GM21528 (cell line): ENCODE measurements around the gene PLXNB2.

Experiments used
- ATAC-seq: cut with Tn5 transposase; IDR thresholded peaks from one replicate; pipeline ENCODE4 v1.9.1; 2021; ENCODE audit warnings: mild to moderate bottlenecking, moderate library complexity; ENCODE audit not compliant: unreplicated experiment, low FRiP score

The PLXNB2 gene

DNA sequence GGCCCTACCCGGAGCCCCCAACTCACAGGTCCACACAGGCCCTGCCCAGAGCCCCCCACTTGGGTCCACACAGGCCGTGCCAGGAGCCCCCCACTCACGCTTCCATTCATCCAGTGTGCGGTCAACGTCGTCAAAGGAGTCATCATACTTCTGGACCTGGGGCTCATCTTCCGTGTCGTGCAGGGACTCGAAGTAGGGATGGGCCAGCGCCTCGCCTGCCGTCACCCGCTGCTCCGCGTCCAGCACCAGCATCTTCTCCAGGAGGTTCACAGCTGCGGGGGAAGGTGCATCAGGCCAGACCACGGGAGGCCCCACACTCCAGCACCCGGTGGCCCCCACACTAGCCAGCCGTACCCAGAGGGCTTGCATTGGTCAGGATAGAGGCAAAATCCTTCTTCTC, 52.3 kb downstream of the PLXNB2 start:
- ATAC-seq: no peak

DNA sequence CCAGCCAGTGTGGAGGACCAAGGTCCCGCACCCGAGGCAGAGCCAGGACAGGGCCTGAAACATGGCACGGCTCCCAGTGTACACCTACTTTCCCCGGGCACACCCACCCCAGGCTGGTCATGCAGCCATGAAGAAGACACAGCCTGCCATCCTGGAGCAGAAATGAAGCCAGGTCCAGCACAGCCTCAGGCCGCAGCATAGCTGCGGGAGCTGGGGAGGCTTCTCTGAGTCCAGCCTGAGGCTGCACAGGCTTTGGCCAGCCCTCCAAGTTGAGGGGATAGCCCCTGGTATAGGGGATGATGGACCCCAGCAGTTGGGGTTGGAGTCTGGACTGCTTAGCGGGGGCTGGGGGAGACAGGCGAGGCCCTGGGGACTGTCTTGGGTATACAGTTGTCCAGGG, 53.5 kb downstream of the PLXNB2 start:
- ATAC-seq: no peak

DNA sequence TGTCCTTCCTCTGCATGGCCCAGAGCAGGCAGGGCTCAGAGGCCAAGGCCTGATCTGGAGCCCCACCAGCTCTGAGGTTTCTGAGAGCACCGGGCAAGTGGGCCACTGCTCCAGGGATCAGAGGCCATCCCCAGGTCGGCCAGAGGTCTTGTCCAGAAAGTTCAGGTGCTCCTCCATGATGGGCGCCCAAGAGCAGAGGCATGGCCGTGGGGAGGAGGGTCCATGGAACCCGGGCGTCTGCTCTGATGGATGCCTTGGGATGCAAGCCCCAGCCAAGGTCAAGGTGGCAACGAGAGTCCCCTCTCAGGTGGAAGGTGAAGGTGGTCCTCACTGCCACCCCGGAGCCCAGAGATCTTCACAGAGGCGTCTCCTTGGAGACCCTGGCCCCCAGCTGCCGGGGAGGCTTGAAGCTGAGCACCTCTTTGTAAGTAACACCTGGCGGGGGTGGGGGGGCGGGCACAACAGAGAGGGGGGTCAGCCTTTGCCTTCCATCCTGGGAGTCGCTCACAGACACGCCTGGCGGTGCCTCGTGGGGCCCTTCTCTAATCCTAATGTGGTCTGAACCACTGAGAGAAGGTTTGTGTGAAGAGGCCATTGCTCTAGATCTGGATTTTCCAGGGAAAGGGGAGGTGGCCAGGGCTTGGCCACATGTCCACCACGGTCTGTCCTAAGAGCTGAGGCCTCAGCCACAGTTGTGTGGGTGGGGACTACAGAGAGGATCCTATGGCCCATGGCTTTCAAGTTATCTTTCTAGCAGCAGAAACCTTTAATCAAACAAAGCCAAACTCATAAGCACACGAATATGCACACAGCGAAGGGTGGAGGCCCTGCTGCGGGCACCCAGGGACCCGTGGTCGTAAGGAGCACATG, 54.2 kb downstream of the PLXNB2 start:
- ATAC-seq: no peak

DNA sequence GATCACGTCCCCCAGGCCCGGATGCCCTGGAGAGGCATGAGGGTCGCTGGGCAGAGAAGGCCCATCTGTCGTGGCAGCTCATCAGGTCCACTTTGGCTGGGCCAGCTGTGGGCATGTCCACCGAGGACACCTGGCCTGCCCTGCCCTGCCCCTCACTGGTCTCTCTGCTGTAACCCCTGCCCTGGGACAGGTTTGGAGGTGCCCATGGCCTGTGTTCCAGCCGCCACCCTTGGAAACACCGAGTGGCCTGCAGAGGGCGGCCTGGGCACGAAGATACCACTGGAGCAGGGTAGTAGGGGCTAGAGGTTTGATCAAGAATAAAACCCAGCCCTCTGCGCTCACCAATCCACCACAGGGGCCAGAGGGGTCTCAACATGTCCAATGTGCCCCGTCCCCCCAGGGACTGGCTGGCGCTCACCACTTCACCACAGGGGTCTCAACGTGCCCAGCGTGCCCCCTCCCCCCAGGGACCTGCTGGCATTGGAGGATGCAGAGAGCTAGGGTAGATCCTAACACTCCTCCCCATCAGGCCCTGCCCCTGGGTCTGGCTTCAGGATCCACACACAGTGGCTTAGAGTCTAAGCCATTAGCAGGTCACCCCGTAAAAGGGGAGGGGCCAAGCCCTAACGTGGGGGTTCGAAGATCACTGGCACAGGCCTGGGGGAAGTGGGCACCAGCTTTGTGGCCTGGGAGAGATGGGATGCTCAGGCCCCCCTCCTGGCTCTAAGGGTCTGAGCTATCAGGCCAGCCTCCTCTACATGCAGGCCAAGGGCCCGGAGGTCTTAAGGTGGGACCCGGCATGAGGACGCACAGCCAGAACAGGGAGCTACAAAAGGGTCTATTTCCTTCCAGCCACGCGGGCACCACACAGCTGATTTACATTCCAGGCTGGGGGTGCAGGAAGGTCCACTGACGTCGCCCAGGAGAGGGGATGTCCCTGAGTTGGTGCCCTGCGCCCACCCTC, 55.1 kb downstream of the PLXNB2 start:
- no peak for ATAC-seq

DNA sequence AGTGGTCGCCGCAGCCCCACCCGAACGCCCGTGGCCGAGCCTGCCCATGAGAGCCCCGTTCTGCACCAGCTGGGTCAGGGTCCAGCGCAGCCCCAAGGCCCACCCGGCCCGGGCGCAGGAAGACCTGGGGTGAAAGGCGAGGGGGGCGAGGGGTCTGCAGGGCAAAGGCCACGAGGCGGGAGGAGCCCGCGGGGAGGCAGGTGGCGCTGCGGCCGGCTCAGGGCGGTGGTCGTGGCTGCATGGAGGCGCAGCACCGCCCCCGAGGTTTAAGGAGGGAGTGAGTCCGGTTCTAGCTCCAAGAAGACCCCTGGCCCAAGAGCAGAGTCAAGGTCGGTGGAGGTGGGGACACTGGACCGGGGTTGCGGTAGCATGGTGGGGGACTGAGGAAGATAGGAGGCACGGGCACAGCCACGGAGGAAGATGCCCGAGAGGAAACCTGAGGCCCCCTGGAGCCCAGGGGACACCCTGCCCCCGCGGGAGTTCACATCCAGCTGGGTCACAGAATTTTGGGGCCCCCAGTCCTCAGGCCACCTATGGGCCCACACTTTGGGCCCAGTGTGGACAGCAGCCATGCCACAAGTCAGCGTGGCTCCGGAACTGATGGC, 55.9 kb downstream of the PLXNB2 start:
- ATAC-seq: no peak

DNA sequence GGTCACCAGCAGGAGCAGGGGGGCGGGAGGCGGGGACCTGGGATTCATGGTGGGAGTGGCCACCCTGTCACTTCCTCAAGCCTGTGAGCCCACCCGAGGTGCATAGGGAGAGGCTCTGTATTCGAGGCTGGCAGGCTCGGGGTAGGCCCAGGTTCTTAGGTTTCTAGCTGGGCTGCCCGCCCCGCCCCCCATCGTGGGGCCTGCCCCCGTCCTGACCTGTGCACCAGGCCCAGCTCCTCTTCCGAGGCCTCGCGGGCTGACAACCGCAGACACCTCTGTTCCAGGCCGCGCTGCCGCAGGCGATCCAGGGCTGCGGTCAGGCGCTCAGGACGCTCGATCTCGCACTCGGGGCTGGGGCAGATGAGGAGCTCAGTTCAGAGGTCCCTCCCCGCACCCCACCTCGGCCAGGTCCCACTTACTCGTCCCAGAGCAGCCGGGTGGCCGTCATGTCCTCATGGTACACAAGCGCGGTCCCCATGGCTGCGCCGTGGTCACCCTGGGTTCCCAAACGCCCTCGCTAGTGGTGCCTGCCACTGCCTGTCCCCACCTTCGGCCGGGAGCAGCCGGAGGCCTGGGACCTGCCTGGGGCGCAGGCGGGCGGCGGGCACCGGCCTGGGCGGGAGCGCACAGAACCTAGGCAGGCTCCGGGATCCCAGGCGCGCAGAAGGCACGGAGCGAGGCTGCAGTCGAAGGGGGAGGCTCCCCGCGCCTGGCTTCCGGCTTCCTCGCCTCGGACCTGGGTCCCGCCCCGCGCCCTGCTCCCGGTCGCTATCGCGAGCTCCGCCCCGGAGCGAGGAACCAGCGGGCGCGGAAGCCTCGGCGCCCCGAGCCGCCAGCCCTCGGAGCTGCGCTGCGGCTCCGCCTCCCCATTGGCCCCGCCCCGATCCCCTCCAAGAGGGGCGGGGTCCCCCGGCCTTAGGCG, 56.6 kb downstream of the PLXNB2 start, which contains the start of gene HDAC10:
HDAC10 (minus strand) TSS at position 711 of the 922 bp plus-strand sequence; CDS start at position 478, 233 bp downstream.
- peak; percentile 42 for ATAC-seq

DNA sequence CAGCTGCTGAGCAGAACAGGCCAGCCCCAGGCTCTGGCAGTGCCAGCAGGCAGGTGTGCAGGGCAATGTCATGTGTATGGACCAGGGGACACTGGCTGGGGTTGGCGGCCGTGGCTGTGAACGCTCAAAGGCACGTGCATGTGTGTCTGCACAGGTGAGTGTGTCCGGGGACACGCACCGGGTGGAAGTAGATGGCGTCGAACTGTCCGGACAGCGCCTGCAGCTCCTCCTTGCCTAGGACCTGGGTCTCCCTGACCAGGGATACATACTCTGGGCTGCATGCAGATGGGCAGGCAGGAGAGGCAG, 57.2 kb downstream of the PLXNB2 start:
- no peak for ATAC-seq

DNA sequence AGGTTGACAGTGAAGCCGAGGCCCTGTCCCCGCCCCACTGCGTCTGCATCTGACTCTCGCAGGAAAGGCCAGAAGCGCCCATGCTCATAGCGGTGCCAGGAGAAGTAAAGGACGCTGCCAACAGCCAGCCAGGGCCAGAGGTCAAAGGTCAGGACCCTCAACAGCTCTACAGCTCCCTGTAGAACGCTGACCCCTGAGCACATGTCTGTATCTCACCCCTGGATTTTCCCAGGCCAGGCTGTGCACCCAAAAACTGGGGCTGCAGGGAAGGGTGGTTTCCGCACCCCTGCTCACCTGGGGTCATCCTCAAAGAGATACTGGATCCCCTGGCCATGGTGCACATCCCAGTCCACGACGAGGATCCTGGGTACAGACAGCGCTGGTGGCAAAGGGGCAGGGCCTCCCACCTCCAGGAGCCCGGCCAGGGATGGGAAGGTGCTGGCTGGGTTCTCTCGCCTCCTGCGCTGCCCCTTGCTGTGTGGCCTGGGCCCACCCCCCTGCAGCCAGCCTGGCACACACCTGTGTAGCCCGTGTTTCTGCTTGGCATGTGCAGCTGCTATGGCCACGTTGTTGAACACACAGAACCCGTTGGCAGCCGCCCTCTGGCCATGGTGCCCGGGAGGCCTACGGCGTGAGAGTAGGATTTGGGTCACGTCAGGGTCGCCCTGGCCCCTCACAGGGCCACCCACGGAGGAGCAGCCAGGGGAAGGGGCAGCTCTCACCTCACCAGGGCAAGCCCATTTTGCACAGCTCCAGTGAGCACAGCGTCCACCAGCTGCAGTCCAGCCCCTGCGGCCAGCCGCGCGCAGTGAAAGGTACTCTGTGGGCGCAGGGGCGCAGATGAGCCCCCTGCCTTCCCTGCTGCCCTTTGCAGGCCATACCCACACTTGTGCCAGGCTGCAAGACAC, 57.9 kb downstream of the PLXNB2 start:
- no peak for ATAC-seq

DNA sequence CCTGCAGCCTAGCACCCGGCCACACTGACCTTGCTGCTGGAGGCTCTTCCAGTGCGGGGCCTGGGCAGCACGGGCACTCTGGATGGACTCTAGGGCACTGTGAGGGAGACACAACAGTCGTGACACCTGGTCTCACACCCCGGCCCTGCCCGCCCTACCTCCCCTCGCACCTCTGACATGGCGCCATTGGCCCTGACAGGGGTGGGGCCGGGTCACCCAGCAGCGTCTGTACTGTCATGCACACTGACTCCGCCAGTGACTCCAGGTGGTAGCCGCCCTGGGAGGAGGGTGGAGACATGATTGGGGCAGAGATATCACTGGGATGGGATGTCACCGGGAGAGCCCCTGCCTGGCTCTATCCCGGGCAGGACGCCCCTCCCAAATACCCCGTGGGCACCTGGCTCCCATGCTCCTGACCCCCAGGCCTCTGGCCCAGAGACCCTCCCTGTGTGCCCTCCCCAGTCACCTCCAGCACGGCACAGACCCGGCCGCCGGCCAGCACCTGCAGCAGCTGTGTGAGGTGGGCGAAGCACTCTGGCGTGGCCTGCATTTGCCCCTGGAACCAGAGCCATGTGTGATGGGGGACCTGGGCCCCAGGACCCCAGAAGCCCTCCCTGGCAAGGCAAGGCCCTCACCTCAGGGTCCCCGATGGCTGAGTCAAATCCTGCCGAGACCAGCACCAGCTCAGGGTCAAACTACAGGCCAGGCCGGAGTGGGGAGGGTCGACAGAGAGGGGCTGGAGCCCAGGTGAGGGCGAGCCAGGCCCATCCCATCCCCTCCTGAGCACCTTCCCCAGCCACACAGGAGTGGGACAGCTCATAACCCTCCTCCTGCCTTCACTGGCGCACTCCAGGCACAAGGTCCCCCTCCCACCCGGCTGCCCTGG, 59.0 kb downstream of the PLXNB2 start:
- ATAC-seq: no peak

DNA sequence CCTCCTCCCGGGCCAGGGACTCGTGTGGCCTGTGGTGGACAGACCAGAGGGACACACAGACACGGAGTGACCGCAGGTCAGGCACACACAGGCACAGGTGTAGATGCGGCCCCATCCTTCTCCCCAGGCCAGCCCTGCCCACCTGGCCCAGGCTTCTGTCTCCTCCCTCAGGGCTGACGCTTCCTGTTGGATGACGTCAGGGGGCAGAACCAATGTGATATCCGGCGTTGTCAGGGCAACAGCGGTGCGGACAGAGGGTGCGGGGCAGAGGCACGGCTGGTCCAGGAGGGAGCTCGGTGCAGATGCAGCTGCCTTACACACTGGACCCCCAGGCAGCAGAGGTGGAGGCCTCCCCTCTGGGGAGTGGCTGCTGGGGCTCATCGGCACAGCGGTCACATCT, 59.7 kb downstream of the PLXNB2 start:
- no peak for ATAC-seq

DNA sequence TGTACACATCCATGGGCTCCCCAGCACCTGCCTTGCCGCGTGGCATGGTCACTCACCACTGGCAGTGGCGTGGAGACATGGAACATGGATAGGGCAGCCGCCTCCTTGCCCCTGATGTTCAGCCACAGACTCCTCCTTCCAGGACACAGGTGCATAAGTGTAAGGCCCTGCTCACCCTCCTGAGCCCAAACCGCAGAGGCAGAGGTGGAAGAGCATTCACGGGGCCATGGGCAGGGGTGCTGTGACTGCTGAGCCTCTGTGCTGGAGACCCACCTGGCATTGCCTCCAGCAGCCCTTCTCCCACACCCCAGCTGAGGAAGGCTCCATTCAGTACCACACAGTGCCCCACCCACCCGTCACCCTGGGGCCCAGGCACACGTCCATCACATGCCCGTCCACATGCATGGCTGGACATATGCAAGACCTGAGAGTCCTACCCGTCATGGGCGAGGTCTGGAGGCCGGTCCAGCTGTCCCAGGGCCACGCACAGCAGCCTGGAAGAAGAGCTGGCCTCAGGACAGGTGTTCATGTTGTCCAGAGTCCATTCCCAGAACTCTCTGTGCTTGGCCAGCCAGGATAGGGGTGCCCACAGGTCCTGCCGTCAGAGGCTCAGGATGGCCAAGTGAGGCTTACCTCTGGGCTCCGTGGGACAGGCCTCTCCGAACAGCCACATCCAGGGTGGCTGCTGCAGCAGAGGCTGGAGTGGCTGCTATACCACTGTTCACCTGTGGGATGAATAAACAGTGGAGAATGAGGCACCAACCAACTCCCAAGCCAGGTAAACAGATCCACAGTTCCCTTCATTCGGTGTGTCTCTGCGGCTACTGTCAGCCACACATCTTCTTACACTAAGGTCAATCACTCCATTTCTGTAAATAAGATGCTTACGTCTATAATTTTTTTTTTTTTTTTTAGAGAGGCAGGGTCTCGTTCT, 60.9 kb downstream of the PLXNB2 start:
- ATAC-seq: no peak

DNA sequence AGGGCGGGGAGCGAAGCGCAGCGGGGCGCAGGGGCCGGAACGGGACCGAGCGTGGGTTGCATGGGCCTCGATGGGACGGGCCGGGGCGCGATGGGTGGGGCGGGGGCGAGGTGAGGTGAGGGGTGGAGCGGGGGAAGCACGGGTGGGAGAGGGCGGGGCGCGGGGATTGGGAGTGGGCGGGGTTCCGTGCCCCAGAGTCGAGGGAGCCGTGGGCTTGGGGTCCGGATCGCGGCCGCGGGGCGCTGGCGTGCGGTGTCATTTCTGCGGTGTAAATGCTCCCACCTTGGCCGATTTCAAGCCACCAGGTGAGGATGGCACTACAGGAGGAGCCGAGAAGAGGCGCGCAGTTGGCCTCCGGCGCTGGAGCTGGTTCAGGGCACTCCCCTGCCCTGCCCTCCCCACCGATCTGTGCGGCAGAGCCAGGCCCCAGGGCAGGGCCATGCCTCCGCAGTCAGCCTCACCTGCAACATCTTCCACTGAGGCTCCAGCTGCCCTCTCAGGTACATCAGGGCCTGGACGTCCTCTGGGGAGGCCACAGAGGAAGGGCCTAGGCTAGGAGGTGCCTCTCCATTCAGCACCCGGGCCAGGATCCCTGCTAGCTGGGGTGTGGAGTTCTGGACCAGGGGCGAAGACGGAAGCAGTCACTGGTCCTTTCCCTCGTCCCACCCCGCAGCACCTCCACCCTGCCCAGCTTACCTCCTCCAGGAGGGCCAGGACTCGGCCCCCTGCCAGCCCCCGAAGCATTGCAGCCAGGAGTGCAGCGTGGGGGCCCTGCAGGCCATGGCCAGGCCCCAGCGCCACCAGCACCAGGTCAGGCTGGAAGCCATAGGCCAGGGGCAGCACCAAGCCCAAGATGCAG, 62.0 kb downstream of the PLXNB2 start:
- no peak for ATAC-seq

DNA sequence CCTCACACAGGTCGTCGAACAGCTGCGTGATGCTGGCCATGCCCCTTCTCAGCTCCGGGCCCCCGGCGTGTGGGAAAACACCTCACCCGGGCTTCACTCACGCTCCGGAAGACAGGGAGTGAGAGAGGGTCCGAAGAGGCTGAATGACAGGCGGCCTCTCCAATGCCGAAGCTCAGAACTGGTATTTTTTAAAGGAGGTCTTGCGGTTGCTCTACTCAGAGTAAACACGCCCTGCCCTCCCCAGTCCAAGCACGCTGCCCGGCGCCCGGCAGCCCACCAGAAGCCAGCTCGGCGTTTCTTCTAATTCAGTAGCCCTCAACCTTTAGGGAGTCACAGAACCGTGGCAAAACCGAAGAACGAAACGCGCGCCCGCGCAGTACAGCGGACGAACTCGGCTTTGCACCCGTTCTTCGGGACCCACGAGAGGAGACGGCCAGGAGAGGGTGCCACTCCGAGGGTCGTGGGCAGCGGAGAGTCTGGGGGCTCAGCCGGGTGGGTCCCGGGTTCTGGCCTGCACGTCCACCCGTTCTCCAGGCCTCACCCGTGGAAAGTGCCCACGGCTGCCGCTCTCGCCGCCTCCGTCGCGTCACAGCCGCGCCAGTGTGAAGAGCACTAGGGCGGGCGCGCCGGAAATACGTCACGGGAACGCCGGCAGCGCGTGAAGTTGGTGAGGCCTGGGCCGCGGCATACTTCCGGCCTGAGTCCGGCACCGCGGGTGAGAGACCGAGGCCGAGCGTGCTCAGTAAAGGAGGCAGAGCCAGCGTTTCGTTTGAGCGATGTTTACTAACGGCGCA, 62.8 kb downstream of the PLXNB2 start, which contains the start of gene TUBGCP6:
TUBGCP6 (minus strand) TSS at position 604 of the 794 bp plus-strand sequence; CDS start at position 40, 564 bp downstream.
- ATAC-seq: peak; percentile 67

DNA sequence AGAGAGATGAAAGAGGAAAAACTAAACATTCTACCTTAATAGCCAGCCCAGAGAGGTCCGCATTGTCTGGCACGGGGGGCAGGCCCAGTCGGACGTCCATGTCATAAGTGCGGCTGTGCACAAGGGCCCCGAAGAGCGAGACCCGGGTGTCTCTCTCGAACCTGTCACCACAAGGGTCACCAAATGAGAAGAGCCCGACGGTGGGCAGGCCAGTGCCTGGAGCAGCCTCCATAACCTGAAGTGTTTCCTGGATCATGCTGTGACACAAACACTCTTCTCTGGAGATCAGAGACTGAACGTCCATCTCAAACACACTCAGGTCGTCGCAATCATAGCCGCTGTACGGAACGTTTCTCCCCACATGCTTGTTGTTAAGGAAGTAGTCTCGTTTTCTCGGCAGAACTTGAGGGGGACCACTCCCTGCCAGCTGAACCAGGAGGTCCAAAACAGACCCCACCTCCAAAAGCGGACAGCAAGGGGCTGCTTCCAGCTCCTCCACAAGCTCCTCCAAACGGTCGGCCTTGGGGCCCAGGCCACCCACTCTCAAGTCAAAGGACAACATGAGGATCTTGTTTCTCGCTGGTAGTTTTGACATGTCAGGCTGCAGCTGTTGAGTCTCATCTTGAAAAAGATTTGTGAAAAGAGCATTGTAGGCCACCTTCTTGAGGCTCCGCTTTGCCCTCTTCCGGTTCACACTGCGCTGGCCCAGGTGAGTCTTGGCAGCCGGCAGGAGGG, 63.6 kb downstream of the PLXNB2 start:
- no peak for ATAC-seq
